ENCODE measurements around the gene TRAPPC12. TPM values are rescaled to one million over a fixed set of nuclear protein-coding genes. Genes with fewer than 3 reads are reported as not detected.
"Not testable (repeated sequence)": the region's sequence is repeated elsewhere in the genome, so short reads cannot be mapped to it uniquely, and the experiment has no call there.

TRAPPC12 gene
- polyA plus RNA-seq, 6 donors from 2014 or later, result 31.3 to 36.3 (median 33.1) TPM

DNA sequence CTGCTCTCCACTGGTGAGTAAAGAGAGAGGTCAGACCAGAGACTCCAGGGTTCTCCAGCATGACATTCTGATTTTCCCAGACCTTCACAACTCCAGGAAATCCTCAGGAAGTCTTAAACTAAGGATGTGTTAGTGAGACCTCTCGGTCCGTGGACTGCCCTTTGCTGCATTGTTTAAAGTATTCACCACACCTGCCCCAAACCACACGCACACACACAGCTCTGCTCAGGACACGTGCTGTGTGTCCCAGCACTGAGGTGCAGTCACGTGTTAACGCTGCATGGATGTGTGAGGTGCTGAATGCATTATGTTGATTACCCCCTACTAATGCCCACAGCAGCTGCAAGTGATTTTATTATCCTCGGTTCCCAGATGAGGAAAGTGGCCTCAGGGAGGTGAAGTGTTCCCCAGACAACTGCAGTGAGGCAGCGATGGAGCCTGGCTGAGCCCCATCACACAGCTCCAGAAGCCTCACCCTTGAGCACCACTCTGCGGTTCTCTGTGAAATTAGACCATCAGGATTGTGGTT, 68.4 kb downstream of the TRAPPC12 start:
- peaks cover 22 to 31% of the 10 kb centered on the region in 2 donors for H3K36me3 Mint-ChIP-seq
- no peaks in the 10 kb centered on the region for H3K9me3 Mint-ChIP-seq
- ATAC-seq (ENCODE audit: low read depth in 2 of 2) (no peak), DNase-seq (no peak)
- H3K27me3 Mint-ChIP-seq, result no peaks in the 10 kb centered on the region
- H3K4me1 Mint-ChIP-seq, result peaks cover 0 to 4% (median 0%) of the 10 kb centered on the region in 3 donors
- H3K4me3 Mint-ChIP-seq, result peak overlapping the region in 1 of 8 donors; percentile 42
- no peak overlapping the region for H3K27ac Mint-ChIP-seq

DNA sequence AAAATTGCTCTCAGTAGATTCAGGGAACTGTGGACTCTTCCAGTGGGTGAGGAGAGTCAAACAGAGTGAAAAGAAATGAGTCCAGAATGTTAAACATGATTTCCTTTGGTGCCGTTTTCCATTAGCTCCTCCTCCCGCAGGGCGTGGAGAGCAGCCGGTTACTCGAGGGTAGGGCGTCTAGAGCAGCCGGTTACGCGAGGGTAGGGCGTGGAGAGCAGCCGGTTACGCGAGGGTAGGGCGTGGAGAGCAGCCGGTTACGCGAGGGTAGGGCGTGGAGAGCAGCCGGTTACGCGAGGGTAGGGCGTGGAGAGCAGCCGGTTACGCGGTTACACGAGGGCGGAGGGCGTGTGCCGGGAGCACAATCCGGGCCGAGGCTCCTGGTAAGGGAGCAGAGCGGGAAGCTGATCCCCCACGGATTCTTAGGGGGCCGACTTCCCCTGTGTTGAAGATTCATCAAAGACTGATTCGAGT, 69.0 kb downstream of the TRAPPC12 start:
- ATAC-seq (ENCODE audit: low read depth in 2 of 2); H3K4me1 Mint-ChIP-seq; H3K9me3 Mint-ChIP-seq; H3K4me3 Mint-ChIP-seq; H3K27me3 Mint-ChIP-seq; DNase-seq: not testable (repeated sequence)
- H3K27ac Mint-ChIP-seq, result peak overlapping the region in 2 of 6 donors; percentile 49 to 83
- peaks cover 26 to 30% of the 10 kb centered on the region in 2 donors for H3K36me3 Mint-ChIP-seq

GRCh38 chr2:3449086-3449485, 69.6 kb downstream of the TRAPPC12 start:
- H3K4me3 Mint-ChIP-seq, result no peak overlapping the region
- DNase-seq, result no peak
- no peaks in the 10 kb centered on the region for H3K27me3 Mint-ChIP-seq
- peaks cover 24 to 29% of the 10 kb centered on the region in 2 donors for H3K36me3 Mint-ChIP-seq
- peak overlapping the region in 1 of 6 donors; percentile 64 for H3K27ac Mint-ChIP-seq
- no peaks in the 10 kb centered on the region for H3K9me3 Mint-ChIP-seq
- no peak for ATAC-seq (ENCODE audit: low read depth in 2 of 2)
- peaks cover 0 to 4% (median 0%) of the 10 kb centered on the region in 3 donors for H3K4me1 Mint-ChIP-seq

DNA sequence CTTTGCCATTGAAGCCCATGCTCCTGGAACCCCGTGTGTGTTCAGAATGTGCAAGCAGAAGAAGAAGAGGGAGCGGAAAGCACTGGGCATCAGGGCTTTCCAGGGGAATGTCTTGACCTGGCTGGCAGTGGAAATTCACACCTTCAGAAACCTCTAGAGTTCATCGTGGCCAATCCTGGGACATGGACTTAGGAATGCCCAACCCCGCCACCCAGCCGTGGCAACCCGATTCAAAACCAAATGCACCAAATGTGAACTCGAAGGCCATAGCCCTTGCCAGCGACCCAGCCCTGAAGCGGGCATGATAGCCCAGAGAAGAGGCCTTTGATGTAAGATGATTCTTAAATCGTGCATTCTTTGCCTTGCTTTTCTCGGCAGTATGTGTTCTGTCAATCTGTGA, 70.4 kb downstream of the TRAPPC12 start:
- H3K27me3 Mint-ChIP-seq, result no peaks in the 10 kb centered on the region
- no peak overlapping the region for H3K27ac Mint-ChIP-seq
- no peak for DNase-seq

DNA sequence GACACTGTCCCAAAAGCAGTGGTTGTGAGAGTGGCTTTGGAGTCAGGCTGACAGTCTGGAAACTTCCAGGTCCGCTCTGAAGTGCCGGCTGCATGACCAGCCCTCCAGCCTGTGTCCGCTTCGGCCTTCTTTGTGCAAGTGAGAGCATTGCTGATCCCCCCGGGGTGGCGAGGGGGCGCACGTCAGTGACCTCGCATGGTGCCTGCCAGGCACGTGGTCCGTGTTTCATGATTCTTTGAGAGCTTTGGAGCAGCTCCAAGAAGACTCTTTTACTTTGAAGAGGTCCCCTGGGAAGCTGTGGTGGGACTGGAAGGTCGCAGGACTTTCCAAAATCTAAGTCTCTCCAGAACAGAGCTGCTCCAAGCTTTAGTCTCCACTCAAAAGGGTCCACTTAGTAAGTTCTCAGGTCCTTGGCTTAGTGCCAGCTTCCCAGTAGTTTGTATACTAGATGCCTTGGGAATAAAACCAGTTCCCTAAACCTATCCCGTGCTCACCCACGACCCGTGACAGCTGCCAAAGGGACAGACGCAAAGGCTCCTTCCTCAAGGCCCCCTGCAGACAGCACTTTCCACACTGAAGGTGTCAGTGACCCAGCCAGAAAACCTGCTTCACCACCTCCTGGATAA, 71.0 kb downstream of the TRAPPC12 start:
- Mint-ChIP-seq H3K27me3 (no peaks in the 10 kb centered on the region), H3K27ac (peak overlapping the region in 1 of 6 donors; percentile 60), H3K9me3 (no peaks in the 10 kb centered on the region), H3K36me3 (peaks cover 25 to 26% of the 10 kb centered on the region in 2 donors), H3K4me1 (peaks cover 0 to 4% (median 2%) of the 10 kb centered on the region in 3 donors), H3K4me3 (no peak overlapping the region)
- DNase-seq (no peak), ATAC-seq (ENCODE audit: low read depth in 2 of 2) (no peak)

More for the DNA sequence above, 70.4 kb downstream of the TRAPPC12 start:
- H3K36me3 Mint-ChIP-seq, result peaks cover 24 to 29% of the 10 kb centered on the region in 2 donors
- peaks cover 0 to 4% (median 0%) of the 10 kb centered on the region in 3 donors for H3K4me1 Mint-ChIP-seq
- no peak for ATAC-seq (ENCODE audit: low read depth in 2 of 2)
- no peaks in the 10 kb centered on the region for H3K9me3 Mint-ChIP-seq
- H3K4me3 Mint-ChIP-seq, result no peak overlapping the region

- ATAC-seq (ENCODE audit: low read depth in 2 of 2), result no peak
- peaks cover 25 to 26% of the 10 kb centered on the region in 2 donors for H3K36me3 Mint-ChIP-seq
- no peaks in the 10 kb centered on the region for H3K9me3 Mint-ChIP-seq
- H3K27ac Mint-ChIP-seq, result peak overlapping the region in 1 of 6 donors; percentile 26
- no peak overlapping the region for H3K4me3 Mint-ChIP-seq
- H3K27me3 Mint-ChIP-seq, result no peaks in the 10 kb centered on the region
- H3K4me1 Mint-ChIP-seq, result peaks cover 0 to 4% (median 2%) of the 10 kb centered on the region in 3 donors
- DNase-seq, result no peak
Observed at GRCh38 chr2:3451169-3451568, 71.7 kb downstream of the TRAPPC12 start.

DNA sequence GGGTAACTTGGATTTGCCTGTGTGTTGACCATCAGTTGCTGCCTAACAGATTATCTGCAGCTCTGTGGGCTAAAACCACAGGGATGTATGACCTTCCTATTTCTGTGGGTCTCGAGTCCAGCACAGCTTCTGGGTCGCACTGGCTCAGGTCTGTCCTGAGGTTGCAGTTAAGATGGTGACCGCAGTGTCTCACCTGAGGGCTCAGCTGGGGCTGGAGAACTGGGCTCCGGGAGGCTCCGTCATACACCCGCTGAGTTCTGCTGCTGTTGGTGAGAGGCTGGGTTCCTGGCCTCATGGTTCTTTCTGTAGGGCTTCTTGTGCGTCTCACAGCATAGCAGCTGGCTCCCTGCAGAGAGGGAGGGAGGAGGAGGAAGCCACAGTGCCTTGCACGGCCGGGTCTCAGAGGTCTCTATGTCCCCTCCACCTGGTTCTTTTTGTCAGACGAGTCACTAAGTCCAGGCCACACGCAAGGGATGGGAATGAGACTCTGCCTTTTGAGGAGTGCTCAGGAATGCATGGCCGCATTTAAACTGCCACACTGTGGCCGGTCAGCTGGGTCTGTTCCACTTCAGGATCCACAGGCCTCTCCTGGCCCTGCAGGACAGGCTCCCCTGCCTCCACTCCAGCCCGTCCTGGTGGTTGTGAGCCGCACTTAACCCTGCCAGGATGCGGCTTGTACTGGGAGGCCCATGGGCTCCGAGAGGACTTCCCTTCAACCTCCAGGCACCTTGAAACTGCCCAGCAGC, 72.6 kb downstream of the TRAPPC12 start:
- Mint-ChIP-seq H3K4me3 (no peak overlapping the region), H3K27me3 (no peaks in the 10 kb centered on the region), H3K9me3 (no peaks in the 10 kb centered on the region), H3K4me1 (peaks cover 0 to 4% (median 2%) of the 10 kb centered on the region in 3 donors), H3K27ac (no peak overlapping the region), H3K36me3 (peaks cover 26 to 28% of the 10 kb centered on the region in 2 donors)
- DNase-seq (no peak), ATAC-seq (ENCODE audit: low read depth in 2 of 2) (no peak)

- Mint-ChIP-seq H3K27me3 (no peaks in the 10 kb centered on the region), H3K4me3 (no peak overlapping the region), H3K27ac (peak overlapping the region in 3 of 6 donors; percentile 28 to 56 (median 56)), H3K36me3 (peaks cover 27 to 28% of the 10 kb centered on the region in 2 donors), H3K4me1 (peaks cover 0 to 4% (median 2%) of the 10 kb centered on the region in 3 donors), H3K9me3 (no peaks in the 10 kb centered on the region)
- no peak for DNase-seq
- no peak for ATAC-seq (ENCODE audit: low read depth in 2 of 2)
Observed at GRCh38 chr2:3453190-3453999, 73.9 kb downstream of the TRAPPC12 start.

GRCh38 chr2:3454005-3454404, 74.5 kb downstream of the TRAPPC12 start:
- H3K4me3 Mint-ChIP-seq; H3K27me3 Mint-ChIP-seq; DNase-seq; ATAC-seq (ENCODE audit: low read depth in 2 of 2); H3K4me1 Mint-ChIP-seq; H3K9me3 Mint-ChIP-seq: not testable (repeated sequence)
- H3K36me3 Mint-ChIP-seq, result peaks cover 28 to 30% of the 10 kb centered on the region in 2 donors
- H3K27ac Mint-ChIP-seq, result peak overlapping the region in 2 of 6 donors; percentile 28 to 56

DNA sequence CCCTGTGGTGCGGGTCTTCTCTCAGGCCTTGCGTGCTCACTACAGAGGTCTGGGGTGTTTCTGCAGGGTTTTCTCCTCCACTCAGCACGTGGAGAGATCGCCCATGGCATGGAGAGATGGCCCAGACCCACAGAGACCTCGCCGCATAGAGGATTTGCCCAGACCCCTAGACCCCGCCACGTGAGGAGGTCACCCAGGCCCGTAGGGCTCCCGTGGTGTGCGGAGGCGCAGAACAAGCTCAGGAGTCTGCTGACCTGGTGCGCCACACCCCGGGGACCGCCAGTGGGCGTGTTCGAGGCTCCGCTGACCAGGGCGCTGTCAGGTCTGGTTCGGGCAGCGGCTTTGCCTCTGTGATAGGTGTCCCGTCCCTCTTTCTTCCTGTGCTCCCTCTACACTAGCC, 75.3 kb downstream of the TRAPPC12 start:
- Mint-ChIP-seq H3K4me3 (no peak overlapping the region), H3K9me3 (no peaks in the 10 kb centered on the region), H3K27me3 (no peaks in the 10 kb centered on the region), H3K4me1 (peaks cover 0 to 4% (median 2%) of the 10 kb centered on the region in 3 donors), H3K36me3 (peaks cover 26 to 28% of the 10 kb centered on the region in 2 donors), H3K27ac (no peak overlapping the region)
- no peak for DNase-seq
- no peak for ATAC-seq (ENCODE audit: low read depth in 2 of 2)

DNA sequence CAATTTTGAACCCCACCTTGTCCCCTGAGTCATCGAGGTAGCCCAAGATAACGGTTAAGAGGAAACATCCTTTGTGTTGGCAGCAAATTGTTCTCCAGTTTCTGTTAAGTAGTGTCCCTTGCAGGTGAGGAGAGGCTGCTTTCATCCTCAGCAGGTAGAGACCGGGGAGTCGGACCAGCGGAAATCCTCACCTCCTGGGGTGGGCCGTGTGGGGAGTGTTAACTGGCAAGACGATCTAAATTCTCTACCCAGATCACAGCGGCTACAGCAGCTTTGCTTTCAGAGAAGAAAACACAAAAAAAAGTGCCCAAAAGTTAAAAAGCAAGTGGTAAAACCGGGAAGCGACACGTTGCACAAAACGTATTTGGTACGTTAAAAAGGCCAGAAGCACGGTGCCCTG, 76.6 kb downstream of the TRAPPC12 start:
- H3K27ac Mint-ChIP-seq, result peak overlapping the region in 1 of 6 donors; percentile 22
- H3K36me3 Mint-ChIP-seq, result peaks cover 20 to 28% of the 10 kb centered on the region in 2 donors
- no peak overlapping the region for H3K4me3 Mint-ChIP-seq
- ATAC-seq (ENCODE audit: low read depth in 2 of 2), result no peak
- H3K27me3 Mint-ChIP-seq, result no peaks in the 10 kb centered on the region
- no peaks in the 10 kb centered on the region for H3K9me3 Mint-ChIP-seq
- peaks cover 0 to 2% (median 2%) of the 10 kb centered on the region in 3 donors for H3K4me1 Mint-ChIP-seq
- DNase-seq, result no peak

DNA sequence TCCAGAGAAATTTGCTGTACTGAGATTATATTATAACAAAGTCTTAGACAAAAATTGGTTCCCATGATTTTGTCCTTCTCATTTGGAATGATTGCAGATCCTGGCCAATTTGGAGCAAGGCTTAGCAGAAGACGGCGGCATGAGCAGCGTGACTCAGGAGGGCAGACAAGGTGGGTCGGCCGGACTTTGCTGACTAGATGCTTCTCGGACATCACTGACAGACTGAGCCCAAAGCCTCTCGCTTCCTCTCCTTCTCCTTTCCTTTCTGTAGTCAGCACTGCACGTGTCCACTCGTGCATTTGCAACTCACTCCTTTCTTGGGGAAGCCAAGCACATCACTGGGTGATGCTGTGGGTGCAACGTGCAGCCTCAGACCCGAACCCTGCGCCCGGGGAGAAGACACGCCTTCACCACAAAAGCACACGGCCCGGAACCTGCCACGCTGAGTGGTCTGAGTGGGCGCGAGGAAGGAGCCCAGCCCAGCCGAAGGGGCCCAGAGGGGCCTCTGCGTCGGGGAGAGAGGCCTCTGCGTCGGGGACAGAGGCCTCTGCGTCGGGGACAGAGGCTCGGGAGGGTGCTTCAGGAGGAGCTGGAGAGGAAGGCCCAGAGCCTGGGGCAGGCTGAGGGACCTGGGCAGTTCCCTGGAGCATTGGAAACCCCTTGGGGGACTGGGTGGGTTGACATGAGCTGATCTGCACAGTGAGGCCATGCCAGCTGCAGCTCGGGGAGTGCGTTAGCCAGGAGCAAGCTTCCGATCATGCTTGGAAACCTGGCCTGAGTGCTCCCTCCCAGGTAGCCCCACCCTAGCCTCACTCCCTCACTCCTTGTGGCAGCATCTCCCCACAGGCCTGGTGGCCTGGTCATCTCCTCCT, 78.3 kb downstream of the TRAPPC12 start:
- no peak for ATAC-seq (ENCODE audit: low read depth in 2 of 2)
- peaks cover 4 to 9% (median 8%) of the 10 kb centered on the region in 3 donors for H3K4me1 Mint-ChIP-seq
- no peak for DNase-seq
- peak overlapping the region in 1 of 6 donors; percentile 63 for H3K27ac Mint-ChIP-seq
- no peaks in the 10 kb centered on the region for H3K9me3 Mint-ChIP-seq
- no peaks in the 10 kb centered on the region for H3K27me3 Mint-ChIP-seq
- H3K4me3 Mint-ChIP-seq, result no peak overlapping the region
- H3K36me3 Mint-ChIP-seq, result peaks cover 17 to 28% of the 10 kb centered on the region in 2 donors
